Keratinocyte (primary cell): ENCODE measurements around the gene ADPGK. TPM values are rescaled to one million over a fixed set of nuclear protein-coding genes. Genes with fewer than 3 reads are reported as not detected.

ENCODE experiments used
- DNase-seq: peaks from one replicate; pipeline ENCODE4 v3.0.0-alpha.2; 2011; ENCODE audit warnings: low read depth, missing footprints, low spot score
- FAIRE-seq: peaks from 2 replicates; lab custom pipeline; 2011; peaks lifted over from hg19 to GRCh38; lab: Jason Lieb, UNC
- H2AFZ ChIP-seq: 2 replicates; pipeline ENCODE4 v1.6.0; 2012; ENCODE audit warnings: low read length, control low read depth, inconsistent platforms; ENCODE audit not compliant: control insufficient read depth
- H3K27ac ChIP-seq: 2 replicates; pipeline ENCODE4 v1.5.1; 2011; ENCODE audit warnings: low read length; ENCODE audit not compliant: control insufficient read depth, insufficient read depth
- H3K27me3 ChIP-seq: 3 replicates; pipeline ENCODE4 v1.6.0; 2011; ENCODE audit warnings: low read length; ENCODE audit not compliant: control insufficient read depth, insufficient read depth; ENCODE audit errors: extremely low read depth
- H3K36me3 ChIP-seq, 2 experiments: 2 replicates in 1 of 2; 3 replicates in 1 of 2; pipeline ENCODE4 v1.5.1; 2011; ENCODE audit warnings: low read length in 2 of 2, mild to moderate bottlenecking in 1 of 2; ENCODE audit not compliant: control insufficient read depth in 2 of 2, insufficient read depth in 2 of 2; ENCODE audit errors: extremely low read depth in 1 of 2
- H3K4me1 ChIP-seq: 3 replicates; pipeline ENCODE4 v1.5.1; 2011; ENCODE audit warnings: low read length; ENCODE audit not compliant: control insufficient read depth, insufficient read depth; ENCODE audit errors: extremely low read depth
- H3K4me2 ChIP-seq: 3 replicates; pipeline ENCODE4 v1.6.0; 2011; ENCODE audit warnings: low read depth, low read length; ENCODE audit not compliant: control insufficient read depth, insufficient read depth; ENCODE audit errors: extremely low read depth
- H3K4me3 ChIP-seq, 3 experiments: fragments of 200-600 bp in 1 of 3; sonication (generic) in 1 of 3; 2 replicates in 2 of 3; 3 replicates in 1 of 3; pipeline ENCODE4 v1.5.1; 2011 to 2016; ENCODE audit warnings: low read length in 3 of 3, mild to moderate bottlenecking in 3 of 3, control low read depth in 2 of 3, inconsistent platforms in 1 of 3, low read depth in 1 of 3, mixed read lengths in 1 of 3, mixed run types in 1 of 3, moderate library complexity in 1 of 3; ENCODE audit not compliant: control insufficient read depth in 2 of 3, insufficient read depth in 2 of 3; ENCODE audit errors: extremely low read depth in 1 of 3
- H3K79me2 ChIP-seq: 2 replicates; pipeline ENCODE4 v1.6.0; 2012; ENCODE audit warnings: low read length; ENCODE audit not compliant: control insufficient read depth, insufficient read depth
- H3K9ac ChIP-seq: 3 replicates; pipeline ENCODE4 v1.6.0; 2011; ENCODE audit warnings: low read length; ENCODE audit not compliant: control insufficient read depth, insufficient read depth; ENCODE audit errors: extremely low read depth
- H3K9me1 ChIP-seq: 3 replicates; pipeline ENCODE4 v1.6.0; 2011; ENCODE audit warnings: low read length; ENCODE audit not compliant: control insufficient read depth, insufficient read depth; ENCODE audit errors: extremely low read depth
- H3K9me3 ChIP-seq: 2 replicates; pipeline ENCODE4 v1.5.1; 2012; ENCODE audit warnings: low read depth, low read length; ENCODE audit not compliant: control insufficient read depth
- H4K20me1 ChIP-seq: 3 replicates; pipeline ENCODE4 v1.6.0; 2011; ENCODE audit warnings: low read length; ENCODE audit not compliant: control insufficient read depth, insufficient read depth; ENCODE audit errors: extremely low read depth
- CTCF ChIP-seq, 3 experiments: IDR thresholded peaks in 1 of 3; conservative IDR thresholded peaks in 1 of 3; optimal IDR thresholded peaks in 1 of 3; 2 replicates in 2 of 3; 3 replicates in 1 of 3; pipeline versions ENCODE3 to v1.5.1; 2011; ENCODE audit warnings: low read length in 3 of 3, mild to moderate bottlenecking in 3 of 3, moderate library complexity in 2 of 3, control low read depth in 1 of 3, inconsistent platforms in 1 of 3; ENCODE audit not compliant: insufficient read depth in 2 of 3; ENCODE audit errors: extremely low read depth in 1 of 3
- EZH2 ChIP-seq: IDR thresholded peaks from one replicate; pipeline ENCODE4 v1.6.1; 2012; ENCODE audit warnings: inconsistent platforms, mild to moderate bottlenecking, low read length, moderate library complexity
- dilution Hi-C: fragments of 300-500 bp; cut with MboI; formaldehyde crosslinking; loops from one replicate; pipeline ENCODE4 v1.7.0; 2020; ENCODE audit warnings: low sequenced_read_pairs; ENCODE audit not compliant: extremely low pct_ligation_motif_present
- polyA plus RNA-seq, 5 experiments: library from polyadenylated mRNA; depleted of rRNA in 3 of 5; stranded (reverse) in 3 of 5; stranded (forward) in 1 of 5; unstranded in 1 of 5; fragments of >200 nt; gene quantifications; 1 replicate in 1 of 5; 2 replicates in 3 of 5; 3 replicates in 1 of 5; pipeline versions ENCODE4 v1.2.1 to v1.2.3, GENCODE V29; 2011 to 2012; ENCODE audit warnings: missing spikeins in 2 of 5, low read depth in 1 of 5, low replicate concordance in 1 of 5

Gene ADPGK
- polyA plus RNA-seq, 1 donor (not counting 4 experiments of a cell fraction or from before 2014, with no cell fraction given): 62.3 TPM

DNA sequence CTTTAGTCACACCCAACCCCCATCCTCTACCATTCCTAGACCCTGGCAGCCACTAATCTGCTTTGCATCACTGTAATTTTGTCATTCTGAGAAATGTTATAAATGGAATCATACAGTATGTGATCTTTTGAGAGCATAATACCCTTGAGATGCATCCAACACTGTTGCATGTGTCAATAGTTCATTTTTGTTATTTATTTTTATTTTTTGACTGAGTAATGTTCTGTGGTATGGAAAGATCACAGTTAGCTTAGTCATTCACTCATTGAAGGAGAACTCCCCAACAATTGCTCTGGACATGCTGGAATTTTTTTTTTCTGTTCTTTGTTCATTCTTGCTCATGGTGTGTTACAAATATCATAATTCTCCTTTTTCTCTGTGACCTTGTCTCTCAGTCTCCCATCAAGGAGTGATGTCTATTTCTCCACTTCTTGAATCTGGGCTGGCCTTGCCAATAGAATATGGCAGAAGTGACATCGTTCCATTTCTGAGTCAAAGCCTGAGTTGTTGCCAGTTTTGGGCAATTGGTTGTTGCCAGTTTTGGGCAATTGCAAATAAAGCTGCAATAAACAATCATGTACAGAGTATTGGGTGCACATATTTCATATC is 6.8 kb upstream of the ADPGK start:
- Histone ChIP-seq H4K20me1 (no peaks in the 10 kb centered on the region), H3K36me3 (no peaks in the 10 kb centered on the region), H3K4me1 (no peaks in the 10 kb centered on the region), H3K4me3 (no peak overlapping the region), H3K27ac (no peak overlapping the region), H3K9me3 (no peaks in the 10 kb centered on the region), H2AFZ (no peak overlapping the region), H3K4me2 (no peak overlapping the region), H3K79me2 (no peaks in the 10 kb centered on the region), H3K27me3 (peaks cover 7% of the 10 kb centered on the region), H3K9me1 (no peaks in the 10 kb centered on the region), H3K9ac (no peak overlapping the region)
- TF ChIP-seq CTCF (optimal IDR thresholded peaks at IDR 0.05 in 1 of 3, IDR thresholded peaks at IDR 0.05 in 1 of 3, conservative IDR thresholded peaks at IDR 0.05 in 1 of 3; ENCODE audit: extremely low read depth in 1 of 3, insufficient read depth in 2 of 3, low read length in 3 of 3) (no peak), EZH2 (no peak)
- FAIRE-seq (no peak), DNase-seq (no peak)
- dilution Hi-C loops: no loop called here

- no peaks in the 10 kb centered on the region for H3K9me1 ChIP-seq
- H3K4me2 ChIP-seq: no peak overlapping the region
- H2AFZ ChIP-seq: no peak overlapping the region
- H3K4me3 ChIP-seq: no peak overlapping the region
- H3K36me3 ChIP-seq: no peaks in the 10 kb centered on the region
- no peaks in the 10 kb centered on the region for H4K20me1 ChIP-seq
- FAIRE-seq (no peak), DNase-seq (no peak)
- no peaks in the 10 kb centered on the region for H3K27me3 ChIP-seq
- peaks cover 9% of the 10 kb centered on the region for H3K79me2 ChIP-seq
- dilution Hi-C loops: no loop called here
- no peak for TF ChIP-seq CTCF (optimal IDR thresholded peaks at IDR 0.05 in 1 of 3, IDR thresholded peaks at IDR 0.05 in 1 of 3, conservative IDR thresholded peaks at IDR 0.05 in 1 of 3; ENCODE audit: extremely low read depth in 1 of 3, insufficient read depth in 2 of 3, low read length in 3 of 3)
- no peak for TF ChIP-seq EZH2
- peaks cover 3% of the 10 kb centered on the region for H3K4me1 ChIP-seq
- no peaks in the 10 kb centered on the region for H3K9me3 ChIP-seq
- no peak overlapping the region for H3K27ac ChIP-seq
- H3K9ac ChIP-seq: no peak overlapping the region
These were observed 4.0 kb upstream of the ADPGK start for GRCh38 chr15:72787526-72787925.
